ENCODE data around the gene SLC25A51.

The SLC25A51 gene

GRCh38 chr9:37922363-37923117, 18.6 kb upstream of the SLC25A51 start:
- no peak for TF ChIP-seq PAX5 (IDR thresholded peaks at IDR 0.05; ENCODE audit: insufficient read depth, low read length, severe bottlenecking)
- no peak for TF ChIP-seq POLR2A (IDR thresholded peaks at IDR 0.05; ENCODE audit: low read depth, low read length)
- TF ChIP-seq POU2F2 (IDR thresholded peaks at IDR 0.05; ENCODE audit: low read depth, low read length) = no peak
- no peak for TF ChIP-seq SPI1 (IDR thresholded peaks at IDR 0.05; ENCODE audit: low read depth, low read length)
- TF ChIP-seq TAF1 (IDR thresholded peaks at IDR 0.05; ENCODE audit: low read depth, low read length) = no peak
- no peak for TF ChIP-seq POLR2AphosphoS5 (IDR thresholded peaks at IDR 0.05; ENCODE audit: low read depth, low read length)
- DNase-seq (ENCODE audit: insufficient read length, low spot score) (no peak), FAIRE-seq (no peak)

GRCh38 chr9:37921546-37922300, 17.8 kb upstream of the SLC25A51 start:
- FAIRE-seq (no peak), DNase-seq (ENCODE audit: insufficient read length, low spot score) (no peak)
- TF ChIP-seq POU2F2 (IDR thresholded peaks at IDR 0.05; ENCODE audit: low read depth, low read length) = no peak

GRCh38 chr9:37921168-37921510, 17.2 kb upstream of the SLC25A51 start:
- no peak for FAIRE-seq

GRCh38 chr9:37920471-37921167, 16.7 kb upstream of the SLC25A51 start:
- DNase-seq (ENCODE audit: insufficient read length, low spot score) (peak; percentile 42), FAIRE-seq (peak; percentile 81)
- TF ChIP-seq POU2F2 (IDR thresholded peaks at IDR 0.05; ENCODE audit: low read depth, low read length) (no peak), SPI1 (IDR thresholded peaks at IDR 0.05; ENCODE audit: low read depth, low read length) (no peak), POLR2AphosphoS5 (IDR thresholded peaks at IDR 0.05; ENCODE audit: low read depth, low read length) (no peak), PAX5 (IDR thresholded peaks at IDR 0.05; ENCODE audit: insufficient read depth, low read length, severe bottlenecking) (no peak), POLR2A (IDR thresholded peaks at IDR 0.05; ENCODE audit: low read depth, low read length) (no peak), TAF1 (IDR thresholded peaks at IDR 0.05; ENCODE audit: low read depth, low read length) (no peak)

More at GRCh38 chr9:37921168-37921510, 17.2 kb upstream of the SLC25A51 start:
- DNase-seq (ENCODE audit: insufficient read length, low spot score) = no peak
- no peak for TF ChIP-seq POLR2A (IDR thresholded peaks at IDR 0.05; ENCODE audit: low read depth, low read length)
- TF ChIP-seq PAX5 (IDR thresholded peaks at IDR 0.05; ENCODE audit: insufficient read depth, low read length, severe bottlenecking) = no peak

- FAIRE-seq = no peak
- no peak for DNase-seq (ENCODE audit: insufficient read length, low spot score)
- TF ChIP-seq PAX5 (IDR thresholded peaks at IDR 0.05; ENCODE audit: insufficient read depth, low read length, severe bottlenecking) = no peak
- no peak for TF ChIP-seq POLR2A (IDR thresholded peaks at IDR 0.05; ENCODE audit: low read depth, low read length)
- no peak for TF ChIP-seq SPI1 (IDR thresholded peaks at IDR 0.05; ENCODE audit: low read depth, low read length)
- TF ChIP-seq TAF1 (IDR thresholded peaks at IDR 0.05; ENCODE audit: low read depth, low read length) = no peak
- TF ChIP-seq POU2F2 (IDR thresholded peaks at IDR 0.05; ENCODE audit: low read depth, low read length) = no peak
- TF ChIP-seq POLR2AphosphoS5 (IDR thresholded peaks at IDR 0.05; ENCODE audit: low read depth, low read length) = no peak
These were observed 16.0 kb upstream of the SLC25A51 start for GRCh38 chr9:37919956-37920335.

GRCh38 chr9:37919246-37919955, 15.5 kb upstream of the SLC25A51 start:
- TF ChIP-seq SPI1 (IDR thresholded peaks at IDR 0.05; ENCODE audit: low read depth, low read length) (no peak), PAX5 (IDR thresholded peaks at IDR 0.05; ENCODE audit: insufficient read depth, low read length, severe bottlenecking) (no peak), POU2F2 (IDR thresholded peaks at IDR 0.05; ENCODE audit: low read depth, low read length) (no peak), POLR2A (IDR thresholded peaks at IDR 0.05; ENCODE audit: low read depth, low read length) (no peak), POLR2AphosphoS5 (IDR thresholded peaks at IDR 0.05; ENCODE audit: low read depth, low read length) (no peak), TAF1 (IDR thresholded peaks at IDR 0.05; ENCODE audit: low read depth, low read length) (no peak)
- no peak for DNase-seq (ENCODE audit: insufficient read length, low spot score)
- FAIRE-seq = no peak

- TF ChIP-seq POLR2A (IDR thresholded peaks at IDR 0.05; ENCODE audit: low read depth, low read length) (no peak), TAF1 (IDR thresholded peaks at IDR 0.05; ENCODE audit: low read depth, low read length) (no peak), POLR2AphosphoS5 (IDR thresholded peaks at IDR 0.05; ENCODE audit: low read depth, low read length) (no peak), POU2F2 (IDR thresholded peaks at IDR 0.05; ENCODE audit: low read depth, low read length) (no peak), SPI1 (IDR thresholded peaks at IDR 0.05; ENCODE audit: low read depth, low read length) (no peak), PAX5 (IDR thresholded peaks at IDR 0.05; ENCODE audit: insufficient read depth, low read length, severe bottlenecking) (no peak)
- FAIRE-seq (no peak), DNase-seq (ENCODE audit: insufficient read length, low spot score) (no peak)
These were observed 14.8 kb upstream of the SLC25A51 start for GRCh38 chr9:37918665-37919170.

- TF ChIP-seq PAX5 (IDR thresholded peaks at IDR 0.05; ENCODE audit: insufficient read depth, low read length, severe bottlenecking) (no peak), POLR2A (IDR thresholded peaks at IDR 0.05; ENCODE audit: low read depth, low read length) (no peak), SPI1 (IDR thresholded peaks at IDR 0.05; ENCODE audit: low read depth, low read length) (no peak), TAF1 (IDR thresholded peaks at IDR 0.05; ENCODE audit: low read depth, low read length) (no peak), POLR2AphosphoS5 (IDR thresholded peaks at IDR 0.05; ENCODE audit: low read depth, low read length) (no peak), POU2F2 (IDR thresholded peaks at IDR 0.05; ENCODE audit: low read depth, low read length) (no peak)
- FAIRE-seq = no peak
- DNase-seq (ENCODE audit: insufficient read length, low spot score) = no peak
These were observed 14.1 kb upstream of the SLC25A51 start for GRCh38 chr9:37917801-37918664.

All from GM12891 (cell line).